Activated naive CD4-positive, alpha-beta T cell treated with anti-CD3 and anti-CD28 coated beads, Interleukin-2, amount 10 ng/mL, durations not matched to agents 7 days and 5 days (primary cell): ENCODE results near the gene RNLS.

Source experiments
- CTCF ChIA-PET: fragments of 350-600 bp; sonication (Branson Sonifier 250); formaldehyde crosslinking; loops from one replicate; lab custom pipeline; 2021; ENCODE audit warnings: antibody characterized with exemption; lab: Charles Lee
- DNase-seq: peaks from one replicate; pipeline ENCODE4 v3.0.0-alpha.2; 2020
- H3K27ac Mint-ChIP-seq: one replicate; pipeline ENCODE4 v1.8.0; 2021; ENCODE audit warnings: mild to moderate bottlenecking, moderate library complexity, mixed read lengths
- H3K27me3 Mint-ChIP-seq: one replicate; pipeline ENCODE4 v1.8.0; 2021; ENCODE audit warnings: mild to moderate bottlenecking, mixed read lengths
- H3K36me3 Mint-ChIP-seq: one replicate; pipeline ENCODE4 v1.8.0; 2021; ENCODE audit warnings: mixed read lengths
- H3K4me1 Mint-ChIP-seq: one replicate; pipeline ENCODE4 v1.8.0; 2021; ENCODE audit warnings: mixed read lengths
- H3K4me3 Mint-ChIP-seq: one replicate; pipeline ENCODE4 v1.8.0; 2021; ENCODE audit warnings: mild to moderate bottlenecking, moderate library complexity, mixed read lengths
- H3K9me3 Mint-ChIP-seq: one replicate; pipeline ENCODE4 v1.8.0; 2021; ENCODE audit warnings: mixed read lengths

Gene RNLS

DNA sequence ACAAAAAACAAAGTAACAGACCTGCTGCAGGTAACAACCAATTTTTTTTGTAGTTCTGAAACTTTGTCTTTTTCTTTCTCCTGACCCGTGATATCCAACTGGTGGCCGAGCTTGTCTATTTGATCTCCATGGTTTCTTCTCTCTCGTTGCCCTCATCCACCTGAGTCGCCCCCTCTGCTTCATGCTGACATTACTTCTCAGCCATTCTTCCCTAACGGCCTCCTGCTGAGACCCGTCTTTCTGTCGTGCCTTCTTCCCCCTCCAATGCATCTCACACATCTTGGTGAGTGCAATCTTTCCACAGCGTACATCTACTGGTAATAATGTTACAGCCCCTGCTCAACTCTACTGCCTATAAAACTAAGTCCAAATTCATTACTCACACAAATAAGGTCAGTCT, 352.9 kb downstream of the RNLS start:
- H3K27me3 Mint-ChIP-seq, result peaks cover 11% of the 10 kb centered on the region
- peaks cover 4% of the 10 kb centered on the region for H3K9me3 Mint-ChIP-seq
- H3K36me3 Mint-ChIP-seq, result peaks cover 3% of the 10 kb centered on the region
- CTCF ChIA-PET, result no interaction called here
- H3K4me1 Mint-ChIP-seq, result no peaks in the 10 kb centered on the region
- DNase-seq, result no peak
- H3K27ac Mint-ChIP-seq, result no peak overlapping the region
- no peak overlapping the region for H3K4me3 Mint-ChIP-seq

DNA sequence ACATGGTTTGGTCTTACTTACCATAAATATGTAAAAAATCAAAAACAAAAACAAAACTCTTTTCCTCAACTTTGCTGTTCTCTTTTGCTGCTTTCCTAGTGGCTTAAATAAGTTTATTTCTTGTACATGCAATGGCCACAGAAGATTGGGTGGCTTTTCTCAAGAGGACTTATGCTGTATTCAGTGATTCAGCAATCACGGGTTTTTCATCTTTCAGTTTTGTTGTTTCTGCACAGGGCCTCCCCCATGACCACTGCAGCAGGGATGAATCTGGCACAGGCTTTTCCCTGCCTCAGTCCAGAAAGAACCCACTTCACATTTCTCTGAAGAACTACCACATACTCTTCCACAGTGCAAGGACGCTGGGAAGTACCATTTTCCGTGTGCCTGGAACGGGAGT, 355.0 kb downstream of the RNLS start:
- H3K27ac Mint-ChIP-seq, result no peak overlapping the region
- H3K4me1 Mint-ChIP-seq, result no peaks in the 10 kb centered on the region
- no peak overlapping the region for H3K4me3 Mint-ChIP-seq
- peaks cover 11% of the 10 kb centered on the region for H3K27me3 Mint-ChIP-seq
- peaks cover 3% of the 10 kb centered on the region for H3K36me3 Mint-ChIP-seq
- CTCF ChIA-PET, result no interaction called here
- peaks cover 4% of the 10 kb centered on the region for H3K9me3 Mint-ChIP-seq
- no peak for DNase-seq

DNA sequence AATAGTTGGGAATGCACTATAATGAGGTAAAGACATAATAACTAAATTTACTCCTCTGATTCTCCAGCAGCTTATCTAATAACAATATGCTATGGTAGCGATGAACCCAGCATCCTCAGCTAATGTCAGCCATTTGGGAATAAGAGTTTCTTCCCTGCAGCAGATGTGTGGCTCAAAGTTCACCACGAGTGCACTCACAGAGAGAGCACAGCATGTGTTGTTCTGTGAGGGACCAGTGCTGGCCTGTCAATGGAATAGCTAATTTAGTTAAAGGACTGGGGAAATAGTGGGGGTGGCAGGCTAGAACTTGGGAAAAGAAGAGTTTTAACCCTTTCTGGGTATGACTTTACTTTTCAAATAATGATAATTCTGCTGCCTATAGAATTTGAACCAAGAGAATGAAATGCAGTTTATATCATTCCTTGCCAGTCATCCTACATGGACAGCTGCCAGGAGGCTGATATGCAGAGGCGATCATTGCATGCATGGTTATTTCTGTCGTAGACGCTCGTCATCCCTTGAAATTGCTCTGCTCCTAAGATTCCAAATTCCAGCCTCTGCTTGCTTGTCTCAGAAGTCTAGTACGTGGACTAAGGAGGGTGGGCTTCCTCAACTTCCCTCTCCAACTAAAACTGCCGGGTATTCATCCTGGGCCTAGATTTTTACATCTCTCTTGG, 355.6 kb downstream of the RNLS start:
- no peak overlapping the region for H3K4me3 Mint-ChIP-seq
- H3K27me3 Mint-ChIP-seq, result peaks cover 11% of the 10 kb centered on the region
- no peaks in the 10 kb centered on the region for H3K4me1 Mint-ChIP-seq
- H3K9me3 Mint-ChIP-seq, result peaks cover 4% of the 10 kb centered on the region
- H3K36me3 Mint-ChIP-seq, result peaks cover 3% of the 10 kb centered on the region
- no peak for DNase-seq
- CTCF ChIA-PET, result no interaction called here
- H3K27ac Mint-ChIP-seq, result no peak overlapping the region

DNA sequence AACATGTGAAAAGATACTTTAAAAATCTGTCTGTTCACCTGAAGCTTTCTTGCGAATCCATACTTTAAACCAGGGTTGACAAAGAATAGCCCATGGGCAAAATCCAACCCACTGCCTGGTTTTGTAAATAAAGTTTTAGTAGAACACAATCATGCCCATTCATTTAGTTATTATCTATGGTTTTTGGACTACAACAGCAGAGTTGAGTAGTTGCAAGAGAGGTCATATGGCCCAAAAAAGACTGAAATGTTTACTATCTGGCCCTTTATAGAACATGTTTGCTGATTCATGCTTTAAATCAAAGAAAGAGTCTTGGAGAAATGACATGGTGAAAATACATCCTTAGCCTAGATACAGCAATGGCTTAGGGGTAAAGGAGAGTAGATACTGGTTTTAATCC, 356.2 kb downstream of the RNLS start:
- Mint-ChIP-seq H3K27ac (no peak overlapping the region), H3K36me3 (peaks cover 3% of the 10 kb centered on the region), H3K4me1 (no peaks in the 10 kb centered on the region), H3K4me3 (no peak overlapping the region), H3K9me3 (peaks cover 4% of the 10 kb centered on the region), H3K27me3 (peaks cover 8% of the 10 kb centered on the region)
- CTCF ChIA-PET, result interaction anchor here (0.7 kb wide), 1 partner anchor 219 kb away, joined by 3 read pairs; no protein-coding TSS in a partner anchor
- DNase-seq, result no peak

DNA sequence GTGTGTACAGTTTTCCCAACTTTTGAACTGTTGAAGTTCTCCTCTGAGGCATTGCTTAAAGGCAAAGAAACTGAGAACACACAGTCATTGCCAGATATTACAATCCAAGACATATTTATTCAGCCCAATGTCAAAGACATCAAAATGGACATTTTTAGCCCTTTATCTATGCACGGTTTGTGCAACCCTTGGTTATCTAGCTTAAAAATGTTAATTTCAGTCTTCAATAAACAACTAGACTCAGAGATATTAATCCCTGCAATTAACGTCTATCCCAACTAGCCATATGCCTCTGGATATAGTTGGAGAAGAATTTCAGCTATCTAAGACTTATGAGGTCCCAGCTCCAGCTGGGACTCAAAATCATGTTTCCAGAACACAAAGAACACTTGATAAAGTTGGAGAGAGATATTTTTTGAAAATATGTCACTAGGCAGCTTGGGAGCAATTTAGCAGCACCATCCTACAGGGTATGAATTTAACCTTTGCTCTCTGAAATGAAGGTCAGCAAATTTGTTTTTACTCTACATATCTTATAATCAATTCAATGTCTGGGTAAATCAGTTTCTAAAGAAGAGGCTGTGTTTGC, 357.0 kb downstream of the RNLS start:
- Mint-ChIP-seq H3K27me3 (peaks cover 8% of the 10 kb centered on the region), H3K27ac (no peak overlapping the region), H3K36me3 (peaks cover 3% of the 10 kb centered on the region), H3K4me1 (no peaks in the 10 kb centered on the region), H3K4me3 (no peak overlapping the region), H3K9me3 (peaks cover 4% of the 10 kb centered on the region)
- no peak for DNase-seq
- CTCF ChIA-PET, result interaction anchor here (0.7 kb wide), 1 partner anchor 218 kb away, joined by 3 read pairs; no protein-coding TSS in a partner anchor
